Renal cortical epithelial cell (primary cell): ENCODE results near the gene FARP1. TPM values are rescaled to one million over a fixed set of nuclear protein-coding genes. Genes with fewer than 3 reads are reported as not detected.

ENCODE experiments used
- DNase-seq: peaks from one replicate; pipeline ENCODE4 v3.0.0-alpha.2; 2011; ENCODE audit warnings: low read depth
- total RNA-seq: library from RNA; depleted of rRNA; stranded (reverse); fragments of >200 nt; gene quantifications from 2 replicates; pipeline ENCODE4 v1.2.3, GENCODE V29; 2014

Gene FARP1
- total RNA-seq, 1 donor from 2014 or later, result 261 TPM

GRCh38 chr13:98427331-98427995, 284.6 kb downstream of the FARP1 start:
- no peak for DNase-seq

GRCh38 chr13:98428256-98428966, 285.5 kb downstream of the FARP1 start:
- DNase-seq, result no peak

- no peak for DNase-seq
Observed at GRCh38 chr13:98429081-98429480, 286.2 kb downstream of the FARP1 start.

- DNase-seq, result no peak
Observed at GRCh38 chr13:98429531-98429930, 286.6 kb downstream of the FARP1 start.

- DNase-seq, result no peak
Observed at GRCh38 chr13:98429977-98430736, 287.3 kb downstream of the FARP1 start.

GRCh38 chr13:98432638-98433037, 289.7 kb downstream of the FARP1 start:
- DNase-seq, result no peak

- DNase-seq, result no peak
Observed at GRCh38 chr13:98433654-98434053, 290.8 kb downstream of the FARP1 start.

- DNase-seq, result no peak
Observed at GRCh38 chr13:98434060-98434459, 291.2 kb downstream of the FARP1 start.

- no peak for DNase-seq
Observed at GRCh38 chr13:98435376-98435775, 292.5 kb downstream of the FARP1 start.

- DNase-seq, result no peak
Observed at GRCh38 chr13:98436233-98436910, 293.5 kb downstream of the FARP1 start.

GRCh38 chr13:98438246-98439125, 295.6 kb downstream of the FARP1 start:
- DNase-seq, result no peak

- no peak for DNase-seq
Observed at GRCh38 chr13:98439126-98439828, 296.4 kb downstream of the FARP1 start.

- DNase-seq, result no peak
Observed at GRCh38 chr13:98439896-98440295, 297.0 kb downstream of the FARP1 start.

GRCh38 chr13:98440390-98441055, 297.6 kb downstream of the FARP1 start:
- no peak for DNase-seq

- DNase-seq, result no peak
Observed at GRCh38 chr13:98441056-98441676, 298.3 kb downstream of the FARP1 start.

- DNase-seq, result no peak
Observed at GRCh38 chr13:98442391-98443230, 299.7 kb downstream of the FARP1 start.

- peak; percentile 51 for DNase-seq
Observed at GRCh38 chr13:98443329-98443728, 300.4 kb downstream of the FARP1 start.

- DNase-seq, result no peak
Observed at GRCh38 chr13:98443800-98444325, 301.0 kb downstream of the FARP1 start.
